Measurements from ENCODE around the gene AHCYL2.
"Not testable (repeated sequence)": the region's sequence is repeated elsewhere in the genome, so short reads cannot be mapped to it uniquely, and the experiment has no call there.

The AHCYL2 gene

DNA sequence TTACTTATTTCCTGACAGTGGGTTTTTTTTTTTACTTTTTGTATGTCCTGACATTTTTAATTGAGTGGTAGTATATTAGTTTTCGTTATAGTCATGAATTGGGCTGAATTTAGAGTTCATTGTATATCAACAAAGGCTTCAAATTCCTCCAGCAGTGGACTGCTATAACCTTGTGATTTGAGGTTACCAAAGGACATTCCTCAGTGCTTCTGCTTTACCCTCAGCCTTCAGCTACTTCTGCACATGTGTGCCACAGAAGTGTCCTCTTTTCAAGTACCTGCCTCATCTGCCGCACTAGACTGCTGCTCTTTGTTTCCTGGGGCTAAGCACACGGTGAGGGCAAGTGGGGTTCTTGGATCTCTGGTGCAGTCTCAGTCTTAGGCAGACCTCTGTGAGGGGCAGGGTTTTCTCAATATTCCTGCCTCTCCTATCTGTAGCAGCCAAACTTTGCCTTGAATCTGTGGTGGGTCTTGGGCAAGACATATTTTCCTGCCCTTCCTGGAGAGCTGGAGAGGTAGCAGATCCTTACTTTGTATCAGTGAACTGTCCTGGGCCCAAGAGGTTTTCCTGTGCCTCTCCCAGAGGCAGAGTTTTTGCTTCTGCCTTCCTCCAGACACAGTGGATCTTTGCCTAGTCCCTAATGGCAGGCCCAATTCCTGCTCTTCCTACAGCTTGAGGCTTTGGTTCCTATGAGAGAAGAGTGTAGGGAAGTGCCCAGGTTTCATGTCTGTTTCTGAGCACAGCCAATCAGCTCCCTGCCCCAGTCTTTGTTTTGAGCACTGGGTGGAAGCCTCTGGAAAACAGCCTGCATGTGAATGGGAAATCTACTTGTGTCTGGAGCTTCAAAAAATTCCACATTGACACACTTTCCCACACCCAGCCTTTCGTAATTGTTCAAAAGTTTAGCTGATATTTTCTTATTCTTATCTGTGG is 170.4 kb downstream of the AHCYL2 start:
- no peak overlapping the region for H3K27ac ChIP-seq
- no peak for DNase-seq (ENCODE audit: low read depth, low spot score)

DNA sequence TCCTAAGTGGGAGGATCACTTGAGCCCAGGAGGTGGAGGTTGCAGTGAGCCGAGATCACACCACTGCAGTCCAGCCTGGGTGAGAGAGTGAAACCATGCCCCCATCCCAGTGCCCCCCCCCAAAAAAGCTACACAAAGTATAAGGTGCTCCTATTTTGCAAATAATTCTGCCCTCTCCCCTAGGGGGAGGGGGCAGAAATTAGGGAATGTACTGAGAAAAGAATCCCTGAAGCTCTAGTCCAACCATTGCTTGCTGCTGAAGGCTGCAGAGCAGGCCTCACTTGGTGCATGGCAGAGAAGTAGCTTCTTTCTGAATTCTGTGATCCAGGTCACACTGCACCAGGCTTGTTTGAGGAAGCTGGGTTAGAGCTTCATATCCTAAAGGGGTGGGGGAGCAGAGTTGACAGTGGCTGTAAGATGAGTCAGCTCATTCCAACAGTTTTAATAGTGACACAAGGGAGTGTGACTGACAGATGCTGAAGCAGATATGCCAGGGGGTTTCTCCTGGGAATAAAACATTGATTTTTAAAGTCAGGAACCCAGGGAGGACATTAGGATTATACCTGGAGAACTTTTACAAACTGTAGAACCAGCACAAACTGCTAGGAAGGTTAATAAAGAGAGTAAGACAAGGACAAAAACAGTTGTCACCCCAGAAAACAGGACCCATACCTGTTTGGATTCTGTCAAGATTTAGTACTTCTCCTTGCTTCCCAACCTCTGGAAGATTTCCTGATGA is 176.6 kb downstream of the AHCYL2 start:
- H3K27ac ChIP-seq = no peak overlapping the region
- no peak for DNase-seq (ENCODE audit: low read depth, low spot score)

- DNase-seq (ENCODE audit: low read depth, low spot score) = no peak
- H3K27ac ChIP-seq = no peak overlapping the region
These were observed 177.4 kb downstream of the AHCYL2 start for GRCh38 chr7:129401967-129402860.

DNA sequence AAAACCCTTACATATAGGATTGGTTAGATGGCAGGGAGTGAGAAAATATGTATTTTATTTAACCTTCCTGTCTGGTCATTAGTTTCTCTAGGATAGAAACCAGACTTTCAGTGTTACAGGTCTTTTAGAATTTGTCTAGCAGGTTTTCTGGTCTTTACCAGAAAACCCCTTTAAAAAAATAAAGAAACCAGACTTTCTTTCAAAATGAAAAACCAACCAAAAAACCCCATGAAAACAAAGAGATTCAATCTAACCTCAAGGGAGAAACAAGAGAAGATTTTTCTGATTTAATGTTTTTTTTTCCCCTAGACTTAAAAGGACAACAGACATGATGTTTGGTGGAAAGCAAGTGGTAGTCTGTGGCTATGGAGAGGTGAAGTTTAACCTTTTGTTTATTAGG is 180.7 kb downstream of the AHCYL2 start:
- DNase-seq (ENCODE audit: low read depth, low spot score) = no peak
- no peak overlapping the region for H3K27ac ChIP-seq

GRCh38 chr7:129410238-129410637 is 185.4 kb downstream of the AHCYL2 start:
- not testable (repeated sequence) for H3K27ac ChIP-seq; DNase-seq (ENCODE audit: low read depth, low spot score)

- DNase-seq (ENCODE audit: low read depth, low spot score) = no peak
These were observed 187.7 kb downstream of the AHCYL2 start for GRCh38 chr7:129412501-129412900.

DNA sequence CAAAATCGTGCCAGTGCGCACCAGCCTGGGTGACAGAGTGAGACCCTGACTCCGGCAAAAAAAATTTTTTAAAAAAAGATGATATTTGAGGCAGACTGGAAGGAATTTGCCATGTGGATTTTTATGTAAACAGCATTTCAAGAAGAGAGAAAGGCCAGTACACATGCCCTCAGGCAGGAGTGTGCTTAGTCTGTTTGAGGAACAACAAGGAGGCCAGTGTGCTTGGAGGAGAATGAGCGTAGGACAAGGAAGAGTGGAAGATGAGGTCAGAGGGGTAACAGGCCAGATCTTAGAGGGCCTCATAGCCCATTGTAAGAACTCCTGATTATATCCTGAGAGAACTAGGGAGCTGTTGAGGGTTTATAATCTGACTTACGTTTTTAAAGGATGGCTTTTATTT is 192.2 kb downstream of the AHCYL2 start:
- no peak for DNase-seq (ENCODE audit: low read depth, low spot score)
- no peak overlapping the region for H3K27ac ChIP-seq

More at GRCh38 chr7:129412501-129412900, 187.7 kb downstream of the AHCYL2 start:
- no peak overlapping the region for H3K27ac ChIP-seq

- no peak for DNase-seq (ENCODE audit: low read depth, low spot score)
These were observed 197.0 kb downstream of the AHCYL2 start for GRCh38 chr7:129421717-129422250.

GRCh38 chr7:129422727-129423126 is 197.9 kb downstream of the AHCYL2 start:
- H3K27ac ChIP-seq = no peak overlapping the region
- no peak for DNase-seq (ENCODE audit: low read depth, low spot score)

More at GRCh38 chr7:129421717-129422250, 197.0 kb downstream of the AHCYL2 start:
- H3K27ac ChIP-seq = no peak overlapping the region

DNA sequence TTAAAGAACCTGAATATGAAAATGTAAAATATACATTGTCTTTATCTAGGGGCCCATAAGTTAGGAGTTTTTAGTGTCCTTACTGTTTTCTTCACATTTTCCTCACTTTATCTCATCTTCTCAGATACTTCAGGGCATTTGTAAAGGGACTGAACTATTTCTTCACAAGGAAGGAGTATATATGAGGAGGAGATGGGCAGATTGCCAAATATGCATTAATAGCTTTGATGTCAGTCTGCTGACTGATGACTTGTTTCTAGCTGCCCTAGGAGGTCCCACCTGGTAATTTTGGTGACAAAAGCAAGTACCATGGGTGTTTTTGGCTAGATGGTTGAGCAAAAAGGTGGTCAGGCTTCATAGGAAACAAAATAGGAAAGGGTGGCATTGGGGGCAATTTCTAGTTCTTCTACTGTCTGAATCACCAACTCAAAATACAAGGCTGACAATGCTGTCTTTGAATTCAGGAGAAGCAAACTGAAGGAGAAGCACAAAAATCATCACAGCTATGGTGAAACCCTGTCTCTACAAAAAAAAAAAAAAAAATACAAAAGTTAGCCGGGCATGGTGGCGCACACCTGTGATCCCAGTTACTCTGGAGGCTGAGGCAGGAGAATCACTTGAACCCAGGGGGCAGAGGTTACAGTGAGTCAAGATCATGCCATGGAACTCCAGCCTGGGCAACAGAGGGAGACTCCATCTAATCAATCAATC is 199.0 kb downstream of the AHCYL2 start:
- no peak overlapping the region for H3K27ac ChIP-seq
- DNase-seq (ENCODE audit: low read depth, low spot score) = peak; percentile 27

DNA sequence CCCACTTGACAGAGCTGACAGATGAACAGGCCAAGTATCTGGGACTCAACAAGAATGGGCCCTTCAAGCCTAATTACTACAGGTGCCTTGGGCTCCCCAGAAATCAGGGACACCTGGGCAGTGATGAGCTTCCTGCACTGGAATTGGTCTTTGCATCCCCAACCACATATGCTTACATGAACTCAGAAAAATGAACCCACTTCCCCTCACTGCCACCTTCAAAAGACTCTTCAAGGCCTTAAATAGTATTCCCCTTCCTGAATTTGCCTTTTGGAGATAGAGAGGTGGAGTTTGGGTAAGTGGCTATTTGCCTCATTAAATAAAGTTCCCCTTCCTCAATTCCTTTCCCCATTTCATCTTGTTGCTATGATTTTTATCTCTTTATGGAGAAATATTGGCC is 201.7 kb downstream of the AHCYL2 start:
- H3K27ac ChIP-seq = no peak overlapping the region
- DNase-seq (ENCODE audit: low read depth, low spot score) = no peak

DNA sequence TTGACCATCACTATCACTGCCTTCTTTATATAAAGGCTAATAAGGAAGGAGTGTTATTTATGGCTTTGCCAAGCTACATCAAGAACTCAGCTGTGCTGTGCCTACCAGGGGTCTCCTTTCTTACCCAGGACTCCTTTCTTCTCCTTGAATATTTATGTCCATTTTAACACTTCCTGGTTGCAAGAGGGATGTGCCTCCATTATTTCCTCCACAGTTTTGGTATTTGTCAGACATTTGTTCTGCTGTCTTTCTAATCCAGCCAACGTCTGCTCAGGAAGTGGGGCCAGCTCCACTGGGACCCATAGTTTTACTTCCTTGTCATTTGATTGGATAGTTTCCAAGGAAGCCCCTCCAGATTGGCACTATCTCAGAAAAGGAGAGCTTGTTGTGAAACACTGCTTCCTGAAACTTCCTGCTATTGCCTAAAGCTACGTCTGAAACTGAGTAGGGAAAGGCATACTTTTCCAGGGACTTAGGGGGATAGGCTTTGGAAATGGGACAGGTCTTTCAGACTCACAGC is 202.8 kb downstream of the AHCYL2 start:
- no peak for DNase-seq (ENCODE audit: low read depth, low spot score)
- no peak overlapping the region for H3K27ac ChIP-seq

GRCh38 chr7:129431911-129432643 is 207.2 kb downstream of the AHCYL2 start:
- no peak overlapping the region for H3K27ac ChIP-seq
- no peak for DNase-seq (ENCODE audit: low read depth, low spot score)

GRCh38 chr7:129433847-129434674 is 209.2 kb downstream of the AHCYL2 start, which contains the start of gene STRIP2:
Gene STRIP2 (plus strand): TSS chr7:129434432. CDS start chr7:129434473, 41 bp downstream.
- H3K27ac ChIP-seq = no peak within 1 kb of the TSS

DNA sequence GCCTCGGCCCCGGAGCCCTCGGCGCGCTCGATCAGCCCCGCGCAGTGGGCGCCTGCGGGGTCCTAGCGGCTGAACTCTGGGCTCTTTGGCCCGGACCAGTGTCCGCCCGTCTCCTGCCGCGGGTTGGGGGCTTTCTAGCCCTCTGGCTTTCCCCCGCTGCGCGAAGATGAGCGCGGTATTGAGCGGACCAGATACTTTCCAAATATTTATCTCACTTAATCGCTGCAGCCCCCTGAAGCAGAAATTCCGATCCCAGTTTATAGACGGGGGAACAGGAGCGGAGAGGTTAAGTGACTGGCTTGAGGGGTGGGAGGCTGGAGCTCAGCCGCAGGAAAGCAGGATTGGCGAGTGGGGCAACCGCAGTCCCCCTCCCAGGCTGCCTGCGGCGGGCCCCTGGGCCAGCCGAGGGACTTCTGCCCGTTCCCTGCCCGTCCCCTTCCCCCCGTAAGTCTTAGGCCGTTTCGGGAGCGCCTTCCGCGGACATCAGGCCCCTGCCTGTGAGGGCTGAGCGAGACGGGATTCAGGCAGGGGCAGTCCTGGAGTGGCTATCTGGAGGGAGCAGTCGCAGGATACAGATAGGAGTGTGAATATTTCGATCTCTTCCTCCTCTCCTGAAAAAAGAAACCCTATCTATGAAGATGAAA is 210.0 kb downstream of the AHCYL2 start:
- DNase-seq (ENCODE audit: low read depth, low spot score) = no peak
- H3K27ac ChIP-seq = no peak overlapping the region

More at GRCh38 chr7:129433847-129434674, 209.2 kb downstream of the AHCYL2 start, which contains the start of gene STRIP2:
- no peak for DNase-seq (ENCODE audit: low read depth, low spot score)

DNA sequence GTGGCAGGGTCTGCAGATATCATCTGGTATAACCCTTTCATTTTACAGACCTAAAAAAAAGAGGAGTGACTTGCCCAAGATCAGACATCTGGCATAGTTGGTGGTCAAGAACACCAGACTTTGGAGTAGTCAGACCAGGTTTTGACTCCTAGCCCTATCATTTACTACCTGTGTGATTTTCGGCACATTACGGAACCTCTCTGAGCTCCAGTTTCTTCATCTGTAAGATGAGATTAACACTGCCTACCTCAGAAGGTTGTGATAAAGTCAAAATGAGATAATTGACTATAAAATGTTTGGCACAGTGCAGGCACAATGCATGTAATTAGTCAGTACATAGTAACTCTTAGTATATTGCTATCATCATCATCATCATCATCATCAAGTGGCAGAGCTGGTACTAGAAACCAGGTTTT is 210.6 kb downstream of the AHCYL2 start:
- DNase-seq (ENCODE audit: low read depth, low spot score) = no peak
- H3K27ac ChIP-seq = no peak overlapping the region

DNA sequence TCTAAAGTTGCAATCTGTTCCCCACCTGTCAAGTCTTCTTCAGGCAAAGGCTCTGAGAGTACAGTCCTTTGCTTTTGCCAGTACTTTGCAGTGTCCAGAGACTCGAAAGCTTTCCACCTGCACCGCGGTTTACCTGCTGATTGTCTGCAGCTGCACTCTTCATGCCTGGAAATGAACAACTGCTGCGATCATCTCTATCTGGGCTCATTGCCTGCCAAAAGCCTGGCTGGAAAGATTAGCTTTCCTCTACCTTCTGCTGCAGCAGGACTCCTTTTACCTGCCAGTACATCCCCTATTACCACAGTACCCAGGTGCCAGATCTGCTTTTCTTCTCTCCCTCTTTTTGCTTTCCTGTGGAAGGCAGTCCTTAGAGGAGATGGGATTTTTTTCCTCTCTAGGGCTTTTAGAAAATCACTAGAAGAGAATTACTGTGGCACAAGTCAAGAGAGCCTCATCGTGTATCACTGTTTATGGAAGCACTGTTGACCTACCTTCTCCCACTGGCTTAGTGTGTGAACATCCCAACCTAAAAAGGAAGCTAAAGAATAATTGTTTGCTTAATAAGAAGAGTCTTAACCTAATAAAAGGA is 211.6 kb downstream of the AHCYL2 start:
- no peak overlapping the region for H3K27ac ChIP-seq
- no peak for DNase-seq (ENCODE audit: low read depth, low spot score)
